ENCODE data around the gene MYO1E.

MYO1E gene

GRCh38 chr15:59298225-59298853 is 74.3 kb downstream of the MYO1E start:
- H3K36me3 ChIP-seq (ENCODE audit: control insufficient read depth in 1 of 2, insufficient read depth in 2 of 2, low read length in 2 of 2), result no peaks in the 10 kb centered on the region
- H3K27ac ChIP-seq (ENCODE audit: low read depth, low read length), result no peak overlapping the region
- H3K9me3 ChIP-seq (ENCODE audit: control insufficient read depth in 1 of 2, low read length in 2 of 2), result no peaks in the 10 kb centered on the region
- H3K4me1 ChIP-seq (ENCODE audit: control insufficient read depth in 1 of 2, insufficient read depth in 2 of 2, low read length in 2 of 2), result peaks cover 36 to 38% of the 10 kb centered on the region in 2 donors
- H3K4me3 ChIP-seq (ENCODE audit: low read depth in 1 of 2, low read length in 2 of 2), result no peak overlapping the region
- H3K27me3 ChIP-seq (ENCODE audit: control insufficient read depth in 1 of 2, insufficient read depth in 2 of 2, low read length in 2 of 2), result no peaks in the 10 kb centered on the region
- H3K9ac ChIP-seq (ENCODE audit: low read depth in 1 of 2, low read length in 2 of 2), result no peak overlapping the region

GRCh38 chr15:59296181-59296617 is 76.5 kb downstream of the MYO1E start:
- H3K4me3 ChIP-seq (ENCODE audit: low read depth in 1 of 2, low read length in 2 of 2), result no peak overlapping the region
- H3K36me3 ChIP-seq (ENCODE audit: control insufficient read depth in 1 of 2, insufficient read depth in 2 of 2, low read length in 2 of 2), result no peaks in the 10 kb centered on the region
- H3K9ac ChIP-seq (ENCODE audit: low read depth in 1 of 2, low read length in 2 of 2), result no peak overlapping the region
- peaks cover 32 to 36% of the 10 kb centered on the region in 2 donors for H3K4me1 ChIP-seq (ENCODE audit: control insufficient read depth in 1 of 2, insufficient read depth in 2 of 2, low read length in 2 of 2)
- H3K9me3 ChIP-seq (ENCODE audit: control insufficient read depth in 1 of 2, low read length in 2 of 2), result no peaks in the 10 kb centered on the region
- H3K27me3 ChIP-seq (ENCODE audit: control insufficient read depth in 1 of 2, insufficient read depth in 2 of 2, low read length in 2 of 2), result no peaks in the 10 kb centered on the region
- no peak overlapping the region for H3K27ac ChIP-seq (ENCODE audit: low read depth, low read length)

GRCh38 chr15:59295261-59296001 is 77.2 kb downstream of the MYO1E start:
- H3K36me3 ChIP-seq (ENCODE audit: control insufficient read depth in 1 of 2, insufficient read depth in 2 of 2, low read length in 2 of 2), result no peaks in the 10 kb centered on the region
- peak overlapping the region; percentile 54 for H3K27ac ChIP-seq (ENCODE audit: low read depth, low read length)
- peaks cover 35 to 36% of the 10 kb centered on the region in 2 donors for H3K4me1 ChIP-seq (ENCODE audit: control insufficient read depth in 1 of 2, insufficient read depth in 2 of 2, low read length in 2 of 2)
- H3K9me3 ChIP-seq (ENCODE audit: control insufficient read depth in 1 of 2, low read length in 2 of 2), result no peaks in the 10 kb centered on the region
- no peak overlapping the region for H3K4me3 ChIP-seq (ENCODE audit: low read depth in 1 of 2, low read length in 2 of 2)
- no peaks in the 10 kb centered on the region for H3K27me3 ChIP-seq (ENCODE audit: control insufficient read depth in 1 of 2, insufficient read depth in 2 of 2, low read length in 2 of 2)
- H3K9ac ChIP-seq (ENCODE audit: low read depth in 1 of 2, low read length in 2 of 2), result no peak overlapping the region

GRCh38 chr15:59294574-59295260 is 78.0 kb downstream of the MYO1E start:
- Histone ChIP-seq H3K27me3 (ENCODE audit: control insufficient read depth in 1 of 2, insufficient read depth in 2 of 2, low read length in 2 of 2) (no peaks in the 10 kb centered on the region), H3K36me3 (ENCODE audit: control insufficient read depth in 1 of 2, insufficient read depth in 2 of 2, low read length in 2 of 2) (no peaks in the 10 kb centered on the region), H3K9ac (ENCODE audit: low read depth in 1 of 2, low read length in 2 of 2) (no peak overlapping the region), H3K9me3 (ENCODE audit: control insufficient read depth in 1 of 2, low read length in 2 of 2) (no peaks in the 10 kb centered on the region), H3K27ac (ENCODE audit: low read depth, low read length) (no peak overlapping the region), H3K4me3 (ENCODE audit: low read depth in 1 of 2, low read length in 2 of 2) (no peak overlapping the region), H3K4me1 (ENCODE audit: control insufficient read depth in 1 of 2, insufficient read depth in 2 of 2, low read length in 2 of 2) (peaks cover 36 to 37% of the 10 kb centered on the region in 2 donors)

- Histone ChIP-seq H3K27ac (ENCODE audit: low read depth, low read length) (no peak overlapping the region), H3K4me1 (ENCODE audit: control insufficient read depth in 1 of 2, insufficient read depth in 2 of 2, low read length in 2 of 2) (peaks cover 33 to 41% of the 10 kb centered on the region in 2 donors), H3K9ac (ENCODE audit: low read depth in 1 of 2, low read length in 2 of 2) (no peak overlapping the region), H3K4me3 (ENCODE audit: low read depth in 1 of 2, low read length in 2 of 2) (no peak overlapping the region), H3K36me3 (ENCODE audit: control insufficient read depth in 1 of 2, insufficient read depth in 2 of 2, low read length in 2 of 2) (no peaks in the 10 kb centered on the region), H3K27me3 (ENCODE audit: control insufficient read depth in 1 of 2, insufficient read depth in 2 of 2, low read length in 2 of 2) (no peaks in the 10 kb centered on the region), H3K9me3 (ENCODE audit: control insufficient read depth in 1 of 2, low read length in 2 of 2) (no peaks in the 10 kb centered on the region)
Observed at GRCh38 chr15:59292442-59293151, 80.1 kb downstream of the MYO1E start.

- no peaks in the 10 kb centered on the region for H3K27me3 ChIP-seq (ENCODE audit: control insufficient read depth in 1 of 2, insufficient read depth in 2 of 2, low read length in 2 of 2)
- H3K27ac ChIP-seq (ENCODE audit: low read depth, low read length), result no peak overlapping the region
- H3K9me3 ChIP-seq (ENCODE audit: control insufficient read depth in 1 of 2, low read length in 2 of 2), result no peaks in the 10 kb centered on the region
- no peaks in the 10 kb centered on the region for H3K36me3 ChIP-seq (ENCODE audit: control insufficient read depth in 1 of 2, insufficient read depth in 2 of 2, low read length in 2 of 2)
- no peak overlapping the region for H3K4me3 ChIP-seq (ENCODE audit: low read depth in 1 of 2, low read length in 2 of 2)
- H3K9ac ChIP-seq (ENCODE audit: low read depth in 1 of 2, low read length in 2 of 2), result no peak overlapping the region
- peaks cover 32 to 41% of the 10 kb centered on the region in 2 donors for H3K4me1 ChIP-seq (ENCODE audit: control insufficient read depth in 1 of 2, insufficient read depth in 2 of 2, low read length in 2 of 2)
Observed at GRCh38 chr15:59291213-59291549, 81.5 kb downstream of the MYO1E start.

- no peak overlapping the region for H3K9ac ChIP-seq (ENCODE audit: low read depth in 1 of 2, low read length in 2 of 2)
- no peaks in the 10 kb centered on the region for H3K36me3 ChIP-seq (ENCODE audit: control insufficient read depth in 1 of 2, insufficient read depth in 2 of 2, low read length in 2 of 2)
- H3K9me3 ChIP-seq (ENCODE audit: control insufficient read depth in 1 of 2, low read length in 2 of 2), result no peaks in the 10 kb centered on the region
- no peak overlapping the region for H3K27ac ChIP-seq (ENCODE audit: low read depth, low read length)
- H3K4me3 ChIP-seq (ENCODE audit: low read depth in 1 of 2, low read length in 2 of 2), result no peak overlapping the region
- peaks cover 29 to 41% of the 10 kb centered on the region in 2 donors for H3K4me1 ChIP-seq (ENCODE audit: control insufficient read depth in 1 of 2, insufficient read depth in 2 of 2, low read length in 2 of 2)
- H3K27me3 ChIP-seq (ENCODE audit: control insufficient read depth in 1 of 2, insufficient read depth in 2 of 2, low read length in 2 of 2), result no peaks in the 10 kb centered on the region
Observed at GRCh38 chr15:59290295-59291212, 82.1 kb downstream of the MYO1E start.

GRCh38 chr15:59289574-59289973 is 83.1 kb downstream of the MYO1E start:
- H3K4me1 ChIP-seq (ENCODE audit: control insufficient read depth in 1 of 2, insufficient read depth in 2 of 2, low read length in 2 of 2), result peaks cover 22 to 35% of the 10 kb centered on the region in 2 donors
- H3K36me3 ChIP-seq (ENCODE audit: control insufficient read depth in 1 of 2, insufficient read depth in 2 of 2, low read length in 2 of 2), result no peaks in the 10 kb centered on the region
- H3K27ac ChIP-seq (ENCODE audit: low read depth, low read length), result no peak overlapping the region
- H3K9me3 ChIP-seq (ENCODE audit: control insufficient read depth in 1 of 2, low read length in 2 of 2), result no peaks in the 10 kb centered on the region
- no peak overlapping the region for H3K9ac ChIP-seq (ENCODE audit: low read depth in 1 of 2, low read length in 2 of 2)
- no peaks in the 10 kb centered on the region for H3K27me3 ChIP-seq (ENCODE audit: control insufficient read depth in 1 of 2, insufficient read depth in 2 of 2, low read length in 2 of 2)
- H3K4me3 ChIP-seq (ENCODE audit: low read depth in 1 of 2, low read length in 2 of 2), result no peak overlapping the region

GRCh38 chr15:59283717-59284391 is 88.8 kb downstream of the MYO1E start:
- H3K36me3 ChIP-seq (ENCODE audit: control insufficient read depth in 1 of 2, insufficient read depth in 2 of 2, low read length in 2 of 2), result no peaks in the 10 kb centered on the region
- peak overlapping the region; percentile 61 for H3K27ac ChIP-seq (ENCODE audit: low read depth, low read length)
- peak overlapping the region; percentile 4 to 41 for H3K9ac ChIP-seq (ENCODE audit: low read depth in 1 of 2, low read length in 2 of 2)

More at GRCh38 chr15:59283717-59284391, 88.8 kb downstream of the MYO1E start:
- H3K9me3 ChIP-seq (ENCODE audit: control insufficient read depth in 1 of 2, low read length in 2 of 2), result no peaks in the 10 kb centered on the region
- H3K4me3 ChIP-seq (ENCODE audit: low read depth in 1 of 2, low read length in 2 of 2), result peak overlapping the region in 1 of 2 donors; percentile 14
- H3K4me1 ChIP-seq (ENCODE audit: control insufficient read depth in 1 of 2, insufficient read depth in 2 of 2, low read length in 2 of 2), result peaks cover 22 to 29% of the 10 kb centered on the region in 2 donors
- no peaks in the 10 kb centered on the region for H3K27me3 ChIP-seq (ENCODE audit: control insufficient read depth in 1 of 2, insufficient read depth in 2 of 2, low read length in 2 of 2)

Data from duodenal mucosa (tissue), 2 donors.